H1 (cell line): ENCODE data around the gene SPRYD4. TPM values are rescaled to one million over a fixed set of nuclear protein-coding genes. Genes with fewer than 3 reads are reported as not detected.
"Not testable (repeated sequence)": the region's sequence is repeated elsewhere in the genome, so short reads cannot be mapped to it uniquely, and the experiment has no call there.

Source experiments
- CTCF ChIA-PET: fragments of 300-600 bp; sonication (Branson Sonifier 250); formaldehyde crosslinking; loops from one replicate; lab custom pipeline; 2021; ENCODE audit not compliant: partially characterized antibody; lab: Charles Lee
- POLR2A ChIA-PET: fragments of 300-600 bp; sonication (Branson Sonifier 250); formaldehyde crosslinking; loops from one replicate; lab custom pipeline; 2021; ENCODE audit warnings: inconsistent platforms; ENCODE audit not compliant: partially characterized antibody; lab: Charles Lee
- DNase-seq, 2 experiments: peaks; one replicate each; pipeline versions ENCODE4 v3.0.0 to v3.0.0-alpha.2; 2010 to 2022; ENCODE audit warnings: low spot score in 2 of 2, low read depth in 1 of 2, mixed read lengths in 1 of 2
- FAIRE-seq: peaks from 2 replicates; lab custom pipeline; 2011; peaks lifted over from hg19 to GRCh38; lab: Jason Lieb, UNC
- H2AFZ ChIP-seq: 2 replicates; pipeline ENCODE4 v1.8.1; 2012; ENCODE audit warnings: low read length, inconsistent platforms
- H2AK5ac ChIP-seq: 2 replicates; pipeline ENCODE4 v1.6.1; 2013; ENCODE audit warnings: low read depth, low read length
- H2BK120ac ChIP-seq: replicated peaks from 2 replicates; pipeline ENCODE3; 2013; ENCODE audit warnings: low read depth, low read length, inconsistent platforms
- H2BK12ac ChIP-seq: 2 replicates; pipeline ENCODE4 v1.6.1; 2013; ENCODE audit warnings: low read depth, low read length
- H2BK15ac ChIP-seq: 2 replicates; pipeline ENCODE4 v1.6.1; 2013; ENCODE audit warnings: low read length
- H2BK20ac ChIP-seq: 2 replicates; pipeline ENCODE4 v1.6.1; 2013; ENCODE audit warnings: low read length
- H2BK5ac ChIP-seq: 2 replicates; pipeline ENCODE4 v1.6.1; 2013; ENCODE audit warnings: low read depth, low read length
- H3K14ac ChIP-seq: 2 replicates; pipeline ENCODE4 v1.6.1; 2013; ENCODE audit warnings: inconsistent platforms; ENCODE audit not compliant: insufficient read length
- H3K18ac ChIP-seq: 2 replicates; pipeline ENCODE4 v1.6.1; 2013; ENCODE audit warnings: low read length; ENCODE audit errors: extremely low read depth
- H3K23ac ChIP-seq: 2 replicates; pipeline ENCODE4 v1.6.1; 2013; ENCODE audit warnings: inconsistent platforms; ENCODE audit not compliant: insufficient read length
- H3K23me2 ChIP-seq: 2 replicates; pipeline ENCODE4 v1.6.1; 2013; ENCODE audit warnings: low read depth, low read length
- H3K27ac ChIP-seq: 2 replicates; pipeline ENCODE4 v1.6.1; 2011; ENCODE audit warnings: low read depth, low read length, inconsistent platforms
- H3K27me3 ChIP-seq, 4 experiments: replicated peaks in 1 of 4; 1 replicate in 1 of 4; 2 replicates in 3 of 4; pipeline versions ENCODE4 v1.6.1 to v1.8.1; 2011 to 2013; ENCODE audit warnings: low read length in 3 of 4, mild to moderate bottlenecking in 3 of 4, inconsistent platforms in 2 of 4, mixed read lengths in 2 of 4, moderate library complexity in 1 of 4; ENCODE audit not compliant: control insufficient read depth in 3 of 4, insufficient read depth in 3 of 4; ENCODE audit errors: extremely low read depth in 1 of 4
- H3K36me3 ChIP-seq, 4 experiments: 2 replicates each; pipeline versions ENCODE4 v1.6.1 to v1.8.1; 2011 to 2013; ENCODE audit warnings: mild to moderate bottlenecking in 4 of 4, low read length in 3 of 4, moderate library complexity in 2 of 4, control low read depth in 1 of 4, inconsistent platforms in 1 of 4; ENCODE audit not compliant: insufficient read depth in 4 of 4, control insufficient read depth in 2 of 4
- H3K4ac ChIP-seq: replicated peaks from 2 replicates; pipeline ENCODE3; 2013; ENCODE audit warnings: low read length, low read depth, mixed read lengths, inconsistent platforms; ENCODE audit not compliant: insufficient read length
- H3K4me1 ChIP-seq, 4 experiments: replicated peaks in 1 of 4; 1 replicate in 1 of 4; 2 replicates in 3 of 4; pipeline versions ENCODE4 v1.6.1 to v1.8.1; 2011 to 2013; ENCODE audit warnings: low read length in 3 of 4, inconsistent platforms in 2 of 4, mixed read lengths in 1 of 4; ENCODE audit not compliant: insufficient read depth in 4 of 4, control insufficient read depth in 3 of 4
- H3K4me2 ChIP-seq, 2 experiments: 2 replicates each; pipeline versions ENCODE4 v1.6.1 to v1.8.1; 2011 to 2013; ENCODE audit warnings: low read depth in 2 of 2, low read length in 2 of 2, control low read depth in 1 of 2, inconsistent platforms in 1 of 2, mild to moderate bottlenecking in 1 of 2; ENCODE audit not compliant: insufficient read depth in 1 of 2
- H3K4me3 ChIP-seq, 4 experiments: fragments of 200-600, 300-600 bp in 1 of 4; sonication (generic), shearing (Covaris generic), sonication (Bioruptor Twin) in 1 of 4; 2 replicates each; pipeline versions ENCODE4 v1.5.1 to v1.8.1; 2011 to 2016; ENCODE audit warnings: low read length in 4 of 4, low read depth in 3 of 4, control low read depth in 2 of 4, inconsistent platforms in 2 of 4, mild to moderate bottlenecking in 2 of 4, mixed read lengths in 1 of 4, moderate library complexity in 1 of 4; ENCODE audit not compliant: insufficient read depth in 2 of 4; ENCODE audit errors: extremely low read depth in 1 of 4
- H3K56ac ChIP-seq: replicated peaks from 2 replicates; pipeline ENCODE3; 2013; ENCODE audit warnings: low read depth, mild to moderate bottlenecking, mixed read lengths, low read length, inconsistent platforms; ENCODE audit not compliant: insufficient read length
- H3K79me1 ChIP-seq: 2 replicates; pipeline ENCODE4 v1.6.1; 2013; ENCODE audit warnings: low read depth, low read length, control low read depth
- H3K79me2 ChIP-seq, 2 experiments: 2 replicates each; pipeline versions ENCODE4 v1.6.1 to v1.8.1; 2012 to 2013; ENCODE audit warnings: low read length in 2 of 2, mild to moderate bottlenecking in 2 of 2, inconsistent platforms in 1 of 2; ENCODE audit not compliant: insufficient read depth in 2 of 2, control insufficient read depth in 1 of 2
- H3K9ac ChIP-seq, 4 experiments: replicated peaks in 1 of 4; 1 replicate in 1 of 4; 2 replicates in 3 of 4; pipeline versions ENCODE4 v1.6.1 to v1.8.1; 2011 to 2013; ENCODE audit warnings: low read depth in 3 of 4, low read length in 3 of 4, control low read depth in 2 of 4, mild to moderate bottlenecking in 2 of 4, moderate library complexity in 2 of 4, inconsistent platforms in 1 of 4; ENCODE audit errors: extremely low read depth in 1 of 4
- H3K9me3 ChIP-seq, 2 experiments: 2 replicates each; pipeline versions ENCODE4 v1.6.1 to v1.8.1; 2012 to 2013; ENCODE audit warnings: mild to moderate bottlenecking in 2 of 2, moderate library complexity in 2 of 2, control low read depth in 1 of 2, inconsistent platforms in 1 of 2, low read depth in 1 of 2, low read length in 1 of 2, mixed read lengths in 1 of 2; ENCODE audit not compliant: insufficient read depth in 2 of 2
- H4K20me1 ChIP-seq, 2 experiments: replicated peaks in 1 of 2; 2 replicates each; pipeline versions ENCODE3 to v1.8.1; 2011 to 2013; ENCODE audit warnings: inconsistent platforms in 2 of 2, low read length in 2 of 2, mild to moderate bottlenecking in 1 of 2; ENCODE audit not compliant: insufficient read depth in 2 of 2, control insufficient read depth in 1 of 2
- H4K5ac ChIP-seq: 2 replicates; pipeline ENCODE4 v1.6.1; 2013; ENCODE audit warnings: low read length, low read depth, mixed read lengths, inconsistent platforms; ENCODE audit not compliant: insufficient read length
- H4K8ac ChIP-seq: 2 replicates; pipeline ENCODE4 v1.8.0; 2013; ENCODE audit warnings: mild to moderate bottlenecking, moderate library complexity, low read length, inconsistent platforms; ENCODE audit not compliant: insufficient read depth; ENCODE audit errors: extremely low read depth
- H4K91ac ChIP-seq: replicated peaks from 2 replicates; pipeline ENCODE3; 2013; ENCODE audit warnings: low read length, mixed read lengths, inconsistent platforms; ENCODE audit not compliant: insufficient read length
- WGBS, 2 experiments: shearing (Covaris generic) in 1 of 2; methylation state at CpG; one replicate each; pipeline versions ENCODE4 v1.1.6 to v1.1.7; 2013 to 2015; ENCODE audit warnings: low lambda C conversion rate in 2 of 2, mixed read lengths in 2 of 2, inconsistent platforms in 1 of 2, low coverage in 1 of 2, missing lambda C conversion rate in 1 of 2; ENCODE audit not compliant: insufficient replicate concordance in 2 of 2, insufficient coverage in 1 of 2, insufficient read length in 1 of 2; ENCODE audit errors: extremely low coverage in 1 of 2, missing lambda C conversion rate in 1 of 2; 5-methylcytosine and 5-hydroxymethylcytosine counted together
- polyA plus RNA-seq, 7 experiments: library from polyadenylated mRNA; depleted of rRNA in 3 of 7; stranded (reverse) in 5 of 7; unstranded in 2 of 7; fragments of >200 nt in 5 of 7; fragments of 200-250 nt in 2 of 7; gene quantifications; 1 replicate in 5 of 7; 2 replicates in 1 of 7; 4 replicates in 1 of 7; pipeline versions ENCODE4 v1.2.1 to v1.2.3, GENCODE V29; 2011 to 2013; ENCODE audit warnings: missing spikeins in 2 of 7, mixed read lengths in 2 of 7
- total RNA-seq: library from RNA; stranded (reverse); fragmentation: NEBNext Ultra II Directional; extraction: Animal tissue kit (Norgen Biotek cat#: 25700); gene quantifications from 2 replicates; pipeline ENCODE4 v1.2.1, GENCODE V29; 2021

SPRYD4 gene
- total and polyA plus RNA-seq, 2 of the 8 experiments (the other 6 are each of a cell fraction or from before 2014, with no cell fraction given), result 4.3 to 5.3 TPM

DNA sequence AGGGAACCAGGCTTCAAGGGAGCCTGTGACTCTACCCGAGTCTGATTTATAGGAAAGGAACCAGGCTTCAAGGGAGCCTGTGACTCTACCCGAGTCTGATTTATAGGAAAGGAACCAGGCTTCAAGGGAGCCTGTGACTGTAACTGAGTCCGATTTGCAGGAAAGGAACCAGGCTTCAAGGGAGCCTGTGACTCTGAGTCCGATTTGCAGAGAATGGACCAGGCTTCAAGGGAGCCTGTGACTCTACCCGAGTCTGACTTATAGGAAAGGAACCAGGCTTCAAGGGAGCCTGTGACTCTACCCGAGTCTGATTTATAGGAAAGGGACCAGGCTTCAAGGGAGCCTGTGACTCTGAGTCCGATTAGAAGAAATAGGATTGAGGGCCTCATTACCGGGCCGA is 31.1 kb downstream of the SPRYD4 start:
- H3K23me2 ChIP-seq, H3K36me3 ChIP-seq, H2BK12ac ChIP-seq, H3K79me1 ChIP-seq, H4K5ac ChIP-seq, H3K4ac ChIP-seq, H3K4me3 ChIP-seq, H3K9me3 ChIP-seq, H4K8ac ChIP-seq, H3K18ac ChIP-seq, H2AK5ac ChIP-seq, H3K27ac ChIP-seq, H2BK15ac ChIP-seq, H3K9ac ChIP-seq, H3K79me2 ChIP-seq, H3K27me3 ChIP-seq, H4K20me1 ChIP-seq, H2AFZ ChIP-seq, H2BK120ac ChIP-seq, H3K56ac ChIP-seq, H3K4me1 ChIP-seq, H3K23ac ChIP-seq, CTCF ChIA-PET, H3K4me2 ChIP-seq, H4K91ac ChIP-seq, DNase-seq, POLR2A ChIA-PET, H3K14ac ChIP-seq, FAIRE-seq, H2BK20ac ChIP-seq, H2BK5ac ChIP-seq: not testable (repeated sequence)
- 92% methylated on average over 9 of the region's 9 CpGs; no CpG with 5 or more reads in 1 of the 2 experiments for WGBS, 2 experiments

- H4K20me1 ChIP-seq, H3K4me1 ChIP-seq, H3K23me2 ChIP-seq, H2BK15ac ChIP-seq, H3K4me2 ChIP-seq, DNase-seq, H3K9ac ChIP-seq, H2BK120ac ChIP-seq, H2BK5ac ChIP-seq, H3K79me2 ChIP-seq, H4K5ac ChIP-seq, H3K27ac ChIP-seq, H2BK20ac ChIP-seq, H2AFZ ChIP-seq, H4K91ac ChIP-seq, H3K27me3 ChIP-seq, H2BK12ac ChIP-seq, H3K56ac ChIP-seq, H3K4ac ChIP-seq, H3K9me3 ChIP-seq, H2AK5ac ChIP-seq, H3K18ac ChIP-seq, H3K79me1 ChIP-seq, POLR2A ChIA-PET, H3K36me3 ChIP-seq, H3K23ac ChIP-seq, FAIRE-seq, H3K4me3 ChIP-seq, H4K8ac ChIP-seq, H3K14ac ChIP-seq: not testable (repeated sequence)
- CTCF ChIA-PET, result interaction anchor here (3.2 kb wide), 1 partner anchor 14 kb away, joined by 29 read pairs; no protein-coding TSS in a partner anchor
- WGBS, 2 experiments, result 92% methylated on average over 13 of the region's 13 CpGs; no CpG with 5 or more reads in 1 of the 2 experiments
These were observed 31.5 kb downstream of the SPRYD4 start for GRCh38 chr12:56499879-56500278.
